GM21390 (cell line): ENCODE measurements around the gene PELO.
A peak's percentile ranks its signal among the peaks of the same experiment; 100 is the strongest.

Experiments used
- ATAC-seq: cut with Tn5 transposase; IDR thresholded peaks from one replicate; pipeline ENCODE4 v1.9.1; 2021; ENCODE audit not compliant: unreplicated experiment

Gene PELO

DNA sequence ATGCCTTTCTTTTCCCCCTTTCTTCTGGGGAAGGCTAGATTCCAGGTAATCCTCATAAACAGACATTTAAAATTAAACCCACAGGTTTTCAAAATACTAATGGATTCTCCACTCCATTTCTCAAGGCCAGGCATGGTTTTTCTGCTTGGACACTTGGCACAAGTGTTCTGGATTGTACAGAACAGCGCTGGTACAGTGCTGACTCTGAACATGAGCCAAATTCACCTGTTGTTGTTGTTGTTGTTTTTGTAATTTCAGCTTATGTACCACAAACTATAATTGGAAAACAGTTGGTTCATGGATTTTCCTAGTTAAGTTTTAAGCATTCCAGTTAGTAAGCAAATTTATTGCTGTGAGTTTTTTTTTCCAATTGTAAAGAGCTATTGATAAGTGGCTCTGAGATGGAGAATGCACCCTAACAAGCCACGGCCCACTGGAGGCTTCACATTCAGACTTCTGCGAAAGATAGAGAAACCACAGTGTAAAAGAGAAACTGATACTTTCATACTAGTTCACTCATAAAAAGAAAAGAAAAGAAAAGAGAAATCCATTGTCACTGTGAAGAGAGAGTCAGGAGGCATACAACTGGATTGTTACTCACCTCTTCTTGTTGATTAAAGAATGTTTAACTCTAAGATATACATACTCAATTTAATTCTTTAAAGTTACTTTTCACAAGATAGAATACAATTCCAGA is 16.2 kb upstream of the PELO start:
- peak; percentile 96 for ATAC-seq

GRCh38 chr5:52772668-52773067 is 15.0 kb upstream of the PELO start:
- no peak for ATAC-seq

- ATAC-seq, result no peak
These were observed 14.4 kb upstream of the PELO start for GRCh38 chr5:52773342-52773741.

DNA sequence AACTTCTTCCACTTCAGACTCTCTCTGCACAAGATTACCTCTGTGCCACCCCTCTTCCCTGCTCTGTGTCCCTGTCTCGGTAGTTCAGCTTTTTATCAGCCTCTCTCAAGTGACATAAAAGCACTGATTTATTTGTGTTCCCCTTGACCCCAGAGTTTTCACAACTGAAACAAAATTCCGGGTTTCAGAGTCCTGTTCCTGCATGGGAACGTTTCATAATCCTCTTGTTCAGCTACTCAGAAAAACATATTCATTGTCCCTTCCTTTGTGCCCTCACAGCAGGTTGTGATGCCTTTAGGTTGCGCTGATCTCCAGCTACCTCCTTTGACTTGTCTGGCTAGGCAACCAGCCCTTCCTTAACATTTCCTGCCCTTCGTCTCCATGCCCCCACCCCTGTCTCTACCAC is 13.7 kb upstream of the PELO start:
- no peak for ATAC-seq

DNA sequence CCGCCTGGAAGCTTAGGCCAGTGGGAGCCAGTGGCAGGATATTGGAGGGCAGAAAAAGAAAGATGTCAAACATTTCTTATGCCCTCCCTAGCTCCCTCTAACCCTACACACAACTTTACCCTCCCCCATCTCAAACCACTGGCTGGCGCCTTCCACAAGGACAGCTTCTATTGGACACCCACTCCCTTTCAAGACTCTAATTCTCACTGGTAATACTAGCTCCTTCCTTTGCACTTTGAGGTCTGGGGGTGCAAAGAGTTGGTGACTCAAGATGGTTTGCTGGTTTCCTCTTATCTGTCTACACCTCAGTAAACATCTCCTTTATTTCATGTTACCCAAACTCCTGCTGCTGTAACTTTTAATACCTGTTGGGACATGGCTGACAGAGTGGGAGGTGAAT is 11.6 kb upstream of the PELO start:
- no peak for ATAC-seq

DNA sequence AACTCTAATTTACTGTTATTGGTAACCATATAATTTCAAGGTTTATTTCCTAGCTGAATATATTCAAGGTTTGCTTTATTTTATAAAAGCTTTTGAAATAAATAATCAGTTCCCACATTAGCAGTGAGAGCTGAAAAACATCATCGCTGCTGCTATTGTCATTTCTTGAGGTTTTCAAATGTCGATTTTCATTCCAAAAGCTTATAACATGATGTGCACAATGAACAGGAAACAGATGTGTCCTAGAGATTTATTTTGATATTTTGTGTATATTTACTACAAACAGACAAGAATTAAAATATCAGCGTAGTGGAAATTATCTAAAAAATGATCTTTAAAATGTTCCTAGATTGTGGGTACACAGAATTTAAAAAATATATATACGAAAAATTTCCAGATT is 10.5 kb upstream of the PELO start:
- no peak for ATAC-seq

GRCh38 chr5:52778781-52779180 is 8.9 kb upstream of the PELO start:
- no peak for ATAC-seq

DNA sequence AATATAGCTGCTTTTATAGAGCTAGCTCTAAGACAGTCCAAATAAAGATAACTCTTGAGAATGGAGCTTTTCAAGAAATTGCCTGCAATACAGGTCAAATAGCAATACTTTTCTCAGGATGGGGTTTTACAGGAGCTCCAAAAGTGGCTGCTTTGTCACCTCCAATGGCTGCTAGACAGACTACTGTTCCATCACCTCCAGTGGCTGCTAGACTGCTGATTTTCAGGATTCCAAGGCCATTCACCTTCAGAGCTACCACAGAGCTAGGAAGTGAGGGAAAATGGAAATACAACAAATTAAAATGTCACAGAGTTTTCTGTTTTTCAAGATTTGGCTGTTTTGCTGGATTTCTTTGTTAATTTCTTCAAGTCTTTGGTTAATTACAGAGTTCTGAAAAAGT is 8.5 kb upstream of the PELO start:
- ATAC-seq, result no peak

DNA sequence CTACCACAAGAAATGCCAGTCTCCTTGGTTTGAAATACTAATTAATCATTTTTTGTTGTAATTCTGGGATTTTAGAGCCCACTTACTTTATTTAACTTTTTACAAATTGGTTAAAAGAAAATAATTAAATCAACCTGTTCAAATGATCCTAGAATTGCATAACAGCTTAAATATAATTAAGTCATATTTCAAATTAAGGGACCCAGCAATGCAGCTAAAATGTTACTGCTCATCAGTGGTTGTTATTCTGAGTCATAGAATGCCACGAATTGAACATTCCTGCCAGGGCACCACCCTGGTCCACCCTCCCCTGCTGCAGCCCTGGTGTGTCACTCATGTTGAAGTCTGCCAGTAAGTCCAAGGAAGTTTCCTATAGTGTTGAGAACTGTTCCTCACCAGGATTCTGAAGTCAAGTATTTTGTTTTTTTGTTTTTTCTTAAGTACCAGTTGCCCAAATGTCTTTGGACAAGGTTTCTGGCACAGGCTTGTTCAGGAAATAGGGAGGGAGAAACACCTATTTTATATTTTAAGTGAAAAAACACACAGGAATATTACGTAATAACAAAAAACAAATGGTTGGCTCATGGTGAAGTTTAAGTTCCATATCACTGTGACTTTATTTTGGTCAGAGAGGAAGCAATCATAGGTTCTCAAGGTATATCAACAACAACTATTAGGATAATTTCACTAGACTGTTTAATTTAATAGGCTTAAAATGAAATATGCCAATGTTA is 4.3 kb upstream of the PELO start:
- no peak for ATAC-seq

DNA sequence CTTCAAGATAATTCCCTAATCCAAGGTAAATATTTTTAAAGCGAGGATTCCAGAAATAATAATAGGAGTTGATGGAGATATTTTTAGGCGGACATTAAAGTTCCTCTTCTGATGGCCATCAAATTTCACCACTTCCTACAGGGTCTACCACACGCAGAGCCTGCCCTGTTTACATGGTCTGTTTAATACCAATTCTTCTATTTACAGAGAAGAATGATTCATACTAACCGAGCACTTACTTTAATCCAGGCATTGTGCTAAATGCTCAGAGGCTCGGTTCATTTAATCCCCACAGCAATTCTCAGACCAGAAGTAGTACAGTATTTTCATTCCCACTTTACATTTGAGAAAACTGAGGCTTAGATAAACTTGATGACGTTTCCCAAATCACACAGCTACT is 3.0 kb upstream of the PELO start:
- ATAC-seq, result no peak

GRCh38 chr5:52786391-52786790 is 1.3 kb upstream of the PELO start:
- ATAC-seq, result no peak

- no peak for ATAC-seq
These were observed 642 bp upstream of the PELO start for GRCh38 chr5:52786949-52787599.

DNA sequence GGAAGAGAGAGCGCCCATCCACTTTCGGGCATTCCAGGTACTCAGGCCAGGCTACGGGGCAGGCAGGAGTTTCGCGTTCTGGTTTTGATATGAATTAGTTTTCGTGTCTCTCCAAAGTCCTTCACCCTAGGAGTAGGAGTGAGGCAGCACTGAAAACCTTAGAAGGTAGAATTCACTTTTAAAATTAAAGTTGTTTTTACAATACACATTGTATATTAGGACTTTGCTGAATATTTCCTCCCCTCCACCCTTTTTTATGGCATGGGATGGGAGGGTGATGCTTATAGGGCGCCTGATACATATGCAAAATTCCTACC is 747 bp downstream of the PELO start:
- no peak for ATAC-seq

- no peak for ATAC-seq
These were observed 1.7 kb downstream of the PELO start for GRCh38 chr5:52789378-52789777.

- no peak for ATAC-seq
These were observed 2.1 kb downstream of the PELO start for GRCh38 chr5:52789851-52790250.

DNA sequence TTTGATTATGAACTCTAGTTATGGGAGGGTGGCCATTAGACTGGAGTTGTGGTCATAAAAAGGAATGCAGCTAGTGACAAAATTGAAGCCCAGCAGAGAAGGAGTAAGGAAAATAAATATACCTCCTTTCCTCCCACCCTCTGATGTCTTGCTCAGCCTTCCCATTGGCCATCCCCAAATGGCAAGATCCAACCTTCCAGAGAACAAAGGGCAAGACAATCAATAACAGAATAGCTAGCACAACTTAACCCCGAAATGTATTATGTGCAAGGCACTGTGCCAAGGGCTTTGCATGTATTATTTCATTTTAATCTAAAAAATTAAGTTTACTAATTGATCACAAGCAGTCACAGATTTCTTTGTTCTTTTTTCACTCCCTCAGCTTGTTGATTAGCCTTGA is 3.6 kb downstream of the PELO start:
- ATAC-seq, result no peak

- ATAC-seq, result no peak
These were observed 6.8 kb downstream of the PELO start for GRCh38 chr5:52794519-52794918.

DNA sequence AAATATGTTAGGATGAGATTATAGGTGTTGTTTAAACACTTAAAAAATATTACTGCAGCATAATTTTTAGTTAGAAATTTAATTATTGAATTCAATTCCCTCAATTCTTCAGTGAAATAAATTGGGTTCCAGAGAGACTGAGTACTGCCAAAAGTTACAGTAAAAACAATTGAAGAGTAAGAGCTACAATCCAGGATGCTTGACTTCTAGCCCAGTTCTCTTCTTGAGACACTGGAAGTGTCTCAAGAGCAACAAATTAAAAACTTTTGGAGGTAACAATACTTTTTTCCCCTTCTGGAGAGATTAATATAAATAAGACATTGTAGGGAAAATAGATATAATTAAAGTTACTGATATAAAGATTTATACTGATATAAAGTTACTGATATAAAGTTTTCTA is 8.3 kb downstream of the PELO start:
- no peak for ATAC-seq

DNA sequence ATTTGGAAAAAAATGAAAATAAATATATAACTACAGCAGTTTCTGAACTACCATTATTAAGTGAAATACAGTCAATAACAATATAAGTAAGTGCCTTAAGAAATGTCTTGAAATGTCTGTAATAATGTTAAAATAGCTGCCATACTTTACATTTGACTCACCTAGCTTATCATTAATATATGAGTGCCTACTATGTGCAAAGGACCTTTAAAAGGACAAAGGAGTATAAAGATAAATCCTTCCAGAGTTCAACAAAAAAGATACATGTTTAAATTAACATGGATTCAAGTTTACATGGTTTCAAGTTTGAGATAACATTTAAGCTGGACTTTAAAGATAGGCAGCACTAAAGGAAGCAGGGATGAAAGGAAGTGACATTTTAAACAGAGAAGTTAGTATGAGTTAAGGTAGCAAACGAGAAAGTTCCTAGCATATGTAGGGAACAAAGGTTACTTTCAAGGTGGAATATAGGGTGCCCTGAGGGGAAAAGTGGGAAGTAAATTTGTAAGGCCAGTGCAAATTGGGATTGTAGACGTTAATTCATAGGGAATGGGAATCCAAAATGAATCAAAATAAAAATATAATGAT is 8.9 kb downstream of the PELO start:
- no peak for ATAC-seq

GRCh38 chr5:52798938-52799337 is 11.2 kb downstream of the PELO start:
- ATAC-seq, result no peak

DNA sequence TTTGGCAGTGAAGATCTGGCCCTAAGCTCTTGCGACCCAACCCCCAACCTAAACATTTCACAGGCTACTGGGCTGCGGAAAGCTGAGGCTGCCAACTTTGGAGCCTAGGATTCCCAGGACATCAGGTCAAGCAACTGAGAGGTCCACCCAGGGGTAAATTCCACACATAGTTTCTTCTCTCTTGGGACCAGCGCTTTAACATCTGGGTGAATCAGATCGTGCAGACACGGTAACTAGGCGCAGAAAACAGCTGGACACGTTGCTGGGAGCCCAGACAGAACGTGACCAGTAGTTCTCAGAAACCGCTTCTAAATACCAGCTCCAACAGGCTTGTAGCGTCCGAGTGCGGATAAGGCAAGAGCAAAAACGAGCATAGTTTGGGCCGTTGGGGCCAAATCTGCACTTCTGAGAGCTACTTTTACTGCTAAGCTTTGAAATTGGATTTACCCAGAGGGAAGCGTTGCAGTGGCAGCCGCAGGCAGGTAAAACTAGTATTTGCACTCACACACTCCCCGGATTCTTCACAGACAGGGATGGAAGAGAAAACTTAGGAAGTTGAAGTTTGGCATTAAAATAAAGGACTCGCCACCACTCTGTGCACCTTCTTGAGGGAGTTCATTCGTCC is 11.8 kb downstream of the PELO start:
- ATAC-seq, result peak; percentile 20

DNA sequence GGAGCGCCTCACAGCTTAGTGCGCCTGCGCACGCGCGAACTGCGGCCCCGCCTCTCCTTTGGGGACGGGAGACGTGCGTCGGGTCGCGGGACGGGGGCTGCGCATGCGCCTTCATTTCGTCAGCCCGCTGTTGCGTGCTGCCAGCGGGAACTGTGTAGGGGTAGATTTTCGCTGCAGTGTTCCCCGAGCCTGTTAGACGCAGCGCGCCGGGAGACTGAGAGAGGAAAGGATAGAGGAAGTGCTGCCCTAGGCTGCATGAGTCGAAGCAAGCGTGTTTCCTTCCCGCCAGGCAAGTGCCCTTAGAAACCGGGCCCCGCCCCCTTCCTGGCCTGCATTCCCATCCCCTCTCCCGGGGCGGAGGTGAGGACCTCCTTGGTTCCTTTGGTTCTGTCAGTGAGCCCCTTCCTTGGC is 12.3 kb downstream of the PELO start:
- ATAC-seq, result peak; percentile 82
